Mammary epithelial cell (primary cell): Measurements from ENCODE around the gene PPP1R2.

Experiments used
- EZH2 ChIP-seq: IDR thresholded peaks from 2 replicates; pipeline ENCODE4 v1.6.1; 2012; ENCODE audit warnings: low read length, inconsistent platforms, borderline replicate concordance
- TF ChIP-seq, protein P1 (sequence below), 2 donors: IDR thresholded peaks in 1 of 2; conservative IDR thresholded peaks in 1 of 2; 2 replicates each; pipeline ENCODE4 v1.5.1; 2011 to 2012; ENCODE audit warnings: inconsistent platforms in 2 of 2, low read length in 2 of 2, mild to moderate bottlenecking in 2 of 2, control low read depth in 1 of 2, low read depth in 1 of 2; ENCODE audit not compliant: insufficient read depth in 1 of 2; ENCODE audit errors: extremely low read depth in 1 of 2

DNA sequence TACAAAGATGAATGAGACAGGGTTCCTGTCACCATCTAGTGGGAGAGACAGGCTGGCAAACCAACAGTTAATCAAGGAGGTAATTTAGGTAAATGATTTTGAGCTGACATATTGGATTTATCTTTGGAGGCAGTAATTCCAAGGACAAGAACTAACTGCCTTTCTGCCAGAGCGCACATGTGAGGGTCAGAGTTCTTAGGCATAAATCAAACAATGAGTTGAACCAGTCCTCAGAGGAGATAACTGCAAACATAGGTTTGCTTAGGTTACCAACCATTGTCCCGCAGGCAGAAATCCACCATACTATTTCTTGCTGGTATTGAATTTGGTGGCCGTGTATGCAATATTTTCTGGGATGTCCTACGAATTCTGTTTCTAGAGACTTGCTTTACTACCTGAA, 14.2 kb upstream of the PPP1R2 start:
- TF ChIP-seq, protein P1, sequence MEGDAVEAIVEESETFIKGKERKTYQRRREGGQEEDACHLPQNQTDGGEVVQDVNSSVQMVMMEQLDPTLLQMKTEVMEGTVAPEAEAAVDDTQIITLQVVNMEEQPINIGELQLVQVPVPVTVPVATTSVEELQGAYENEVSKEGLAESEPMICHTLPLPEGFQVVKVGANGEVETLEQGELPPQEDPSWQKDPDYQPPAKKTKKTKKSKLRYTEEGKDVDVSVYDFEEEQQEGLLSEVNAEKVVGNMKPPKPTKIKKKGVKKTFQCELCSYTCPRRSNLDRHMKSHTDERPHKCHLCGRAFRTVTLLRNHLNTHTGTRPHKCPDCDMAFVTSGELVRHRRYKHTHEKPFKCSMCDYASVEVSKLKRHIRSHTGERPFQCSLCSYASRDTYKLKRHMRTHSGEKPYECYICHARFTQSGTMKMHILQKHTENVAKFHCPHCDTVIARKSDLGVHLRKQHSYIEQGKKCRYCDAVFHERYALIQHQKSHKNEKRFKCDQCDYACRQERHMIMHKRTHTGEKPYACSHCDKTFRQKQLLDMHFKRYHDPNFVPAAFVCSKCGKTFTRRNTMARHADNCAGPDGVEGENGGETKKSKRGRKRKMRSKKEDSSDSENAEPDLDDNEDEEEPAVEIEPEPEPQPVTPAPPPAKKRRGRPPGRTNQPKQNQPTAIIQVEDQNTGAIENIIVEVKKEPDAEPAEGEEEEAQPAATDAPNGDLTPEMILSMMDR (conservative IDR thresholded peaks at IDR 0.05 in 1 of 2, IDR thresholded peaks at IDR 0.05 in 1 of 2; ENCODE audit: extremely low read depth in 1 of 2, insufficient read depth in 1 of 2, low read depth in 1 of 2, low read length in 2 of 2) = no peak
- TF ChIP-seq EZH2 = no peak
